Mesenteric fat pad (tissue), 1 donor: ENCODE measurements around the gene LUZP1. TPM values are rescaled to one million over a fixed set of nuclear protein-coding genes. Genes with fewer than 3 reads are reported as not detected.

ENCODE experiments used
- microRNA-seq: library from miRNA; unstranded; fragments of <30 nt; microRNA quantifications from one replicate; pipeline ENCODE4 v1.2.0, GENCODE V29; 2020; ENCODE audit warnings: borderline number of aligned reads
- total RNA-seq: library from RNA; stranded (reverse); fragmentation: NEBNext Ultra II Directional; extraction: Animal tissue kit (Norgen Biotek cat#: 25700); gene quantifications from one replicate; pipeline ENCODE4 v1.2.1, GENCODE V29; 2021
- donor health status: DM: yes; HTN: yes; CAD: no.

LUZP1 gene
- total RNA-seq, 1 donor from 2014 or later = 48.6 TPM

Small RNAs within 50 kb of the gene (microRNA-seq; reads per million reads assigned to microRNA genes)
- gene MIR3115 = not detected
- gene MIR4419A = not detected

Other genes starting within 250 kb of the LUZP1 start
- not detected for gene LACTBL1, start 196.0 kb downstream of the LUZP1 start, total RNA-seq
- not detected for gene TEX46, start 153.0 kb downstream of the LUZP1 start, total RNA-seq
- 40.1 TPM for gene KDM1A, start 149.4 kb downstream of the LUZP1 start, total RNA-seq
- gene HTR1D, start 48.6 kb upstream of the LUZP1 start, total RNA-seq = not detected
- 111 TPM for gene HNRNPR, start 175.4 kb upstream of the LUZP1 start, total RNA-seq
- gene ZNF436, start 201.0 kb upstream of the LUZP1 start, total RNA-seq = 18.8 TPM